ENCODE measurements around the gene XDH.

- TF ChIP-seq CTCF (IDR thresholded peaks at IDR 0.05) = no peak
- TF ChIP-seq POLR2A (IDR thresholded peaks at IDR 0.05) = no peak
- no peak for TF ChIP-seq POLR2AphosphoS5 (IDR thresholded peaks at IDR 0.05)
Observed at GRCh38 chr2:31421634-31422033, 7.1 kb upstream of the XDH start.

Data from suprapubic skin (tissue), 4 donors.